PFSK-1 (cell line): ENCODE measurements around the gene RDX.

Experiments
- FOXP2 ChIP-seq: optimal IDR thresholded peaks from 2 replicates; pipeline ENCODE3; 2011; ENCODE audit warnings: borderline replicate concordance, control low read depth, inconsistent platforms; ENCODE audit not compliant: insufficient read depth; ENCODE audit errors: extremely low read length, extremely low read depth
- POLR2AphosphoS5 ChIP-seq: IDR thresholded peaks from 2 replicates; pipeline ENCODE4 v1.6.1; 2012; ENCODE audit warnings: low read depth, mild to moderate bottlenecking, control low read depth, low read length, moderate library complexity
- SIN3A ChIP-seq: IDR thresholded peaks from 2 replicates; pipeline ENCODE4 v1.6.1; 2012; ENCODE audit warnings: mild to moderate bottlenecking, low read length, moderate library complexity, borderline replicate concordance; ENCODE audit not compliant: insufficient read depth
- TAF1 ChIP-seq: IDR thresholded peaks from 2 replicates; pipeline ENCODE4 v1.6.1; 2012; ENCODE audit warnings: low read length, control low read depth, borderline replicate concordance; ENCODE audit not compliant: insufficient read depth
- TF ChIP-seq, protein P1 (sequence below), 2 experiments: IDR thresholded peaks; 2 replicates each; pipeline versions ENCODE4 v1.6.1 to v1.8.0; 2011 to 2012; ENCODE audit warnings: low read depth in 2 of 2, low read length in 2 of 2, control low read depth in 1 of 2, inconsistent platforms in 1 of 2, mild to moderate bottlenecking in 1 of 2, moderate library complexity in 1 of 2; ENCODE audit not compliant: insufficient read depth in 1 of 2

Gene RDX

GRCh38 chr11:110290591-110291334, 5.7 kb downstream of the RDX start:
- TF ChIP-seq POLR2AphosphoS5 (no peak), SIN3A (no peak), TAF1 (no peak)
- TF ChIP-seq, protein P1, sequence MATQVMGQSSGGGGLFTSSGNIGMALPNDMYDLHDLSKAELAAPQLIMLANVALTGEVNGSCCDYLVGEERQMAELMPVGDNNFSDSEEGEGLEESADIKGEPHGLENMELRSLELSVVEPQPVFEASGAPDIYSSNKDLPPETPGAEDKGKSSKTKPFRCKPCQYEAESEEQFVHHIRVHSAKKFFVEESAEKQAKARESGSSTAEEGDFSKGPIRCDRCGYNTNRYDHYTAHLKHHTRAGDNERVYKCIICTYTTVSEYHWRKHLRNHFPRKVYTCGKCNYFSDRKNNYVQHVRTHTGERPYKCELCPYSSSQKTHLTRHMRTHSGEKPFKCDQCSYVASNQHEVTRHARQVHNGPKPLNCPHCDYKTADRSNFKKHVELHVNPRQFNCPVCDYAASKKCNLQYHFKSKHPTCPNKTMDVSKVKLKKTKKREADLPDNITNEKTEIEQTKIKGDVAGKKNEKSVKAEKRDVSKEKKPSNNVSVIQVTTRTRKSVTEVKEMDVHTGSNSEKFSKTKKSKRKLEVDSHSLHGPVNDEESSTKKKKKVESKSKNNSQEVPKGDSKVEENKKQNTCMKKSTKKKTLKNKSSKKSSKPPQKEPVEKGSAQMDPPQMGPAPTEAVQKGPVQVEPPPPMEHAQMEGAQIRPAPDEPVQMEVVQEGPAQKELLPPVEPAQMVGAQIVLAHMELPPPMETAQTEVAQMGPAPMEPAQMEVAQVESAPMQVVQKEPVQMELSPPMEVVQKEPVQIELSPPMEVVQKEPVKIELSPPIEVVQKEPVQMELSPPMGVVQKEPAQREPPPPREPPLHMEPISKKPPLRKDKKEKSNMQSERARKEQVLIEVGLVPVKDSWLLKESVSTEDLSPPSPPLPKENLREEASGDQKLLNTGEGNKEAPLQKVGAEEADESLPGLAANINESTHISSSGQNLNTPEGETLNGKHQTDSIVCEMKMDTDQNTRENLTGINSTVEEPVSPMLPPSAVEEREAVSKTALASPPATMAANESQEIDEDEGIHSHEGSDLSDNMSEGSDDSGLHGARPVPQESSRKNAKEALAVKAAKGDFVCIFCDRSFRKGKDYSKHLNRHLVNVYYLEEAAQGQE (IDR thresholded peaks at IDR 0.05; ENCODE audit: insufficient read depth in 1 of 2, low read depth in 2 of 2, low read length in 2 of 2): no peak

DNA sequence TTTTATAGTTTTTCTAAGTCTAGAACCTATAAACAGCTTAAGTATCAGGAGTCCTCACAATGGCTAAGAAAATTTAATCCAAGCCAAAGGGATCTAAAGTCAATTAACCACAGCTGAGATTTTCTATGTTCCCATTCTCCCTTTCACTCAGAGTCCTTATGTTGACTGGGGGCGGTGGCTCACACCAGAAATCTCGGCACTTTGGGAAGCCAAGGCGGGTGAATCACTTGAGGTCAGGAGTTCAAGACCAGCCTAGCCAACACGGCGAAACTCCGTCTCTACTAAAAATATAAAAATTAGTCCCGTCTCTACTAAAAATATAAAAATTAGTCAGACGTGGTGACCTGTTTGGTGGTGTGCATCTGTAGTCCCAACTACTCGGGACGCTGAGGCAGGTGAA, 6.9 kb downstream of the RDX start:
- TF ChIP-seq FOXP2 (no peak), SIN3A (no peak), TAF1 (no peak)

- TF ChIP-seq TAF1: no peak
- TF ChIP-seq, protein P1 (IDR thresholded peaks at IDR 0.05; ENCODE audit: insufficient read depth in 1 of 2, low read depth in 2 of 2, low read length in 2 of 2): no peak
- TF ChIP-seq FOXP2: no peak
- no peak for TF ChIP-seq SIN3A
- TF ChIP-seq POLR2AphosphoS5: no peak
Measured at GRCh38 chr11:110287537-110287936, 8.9 kb downstream of the RDX start.

DNA sequence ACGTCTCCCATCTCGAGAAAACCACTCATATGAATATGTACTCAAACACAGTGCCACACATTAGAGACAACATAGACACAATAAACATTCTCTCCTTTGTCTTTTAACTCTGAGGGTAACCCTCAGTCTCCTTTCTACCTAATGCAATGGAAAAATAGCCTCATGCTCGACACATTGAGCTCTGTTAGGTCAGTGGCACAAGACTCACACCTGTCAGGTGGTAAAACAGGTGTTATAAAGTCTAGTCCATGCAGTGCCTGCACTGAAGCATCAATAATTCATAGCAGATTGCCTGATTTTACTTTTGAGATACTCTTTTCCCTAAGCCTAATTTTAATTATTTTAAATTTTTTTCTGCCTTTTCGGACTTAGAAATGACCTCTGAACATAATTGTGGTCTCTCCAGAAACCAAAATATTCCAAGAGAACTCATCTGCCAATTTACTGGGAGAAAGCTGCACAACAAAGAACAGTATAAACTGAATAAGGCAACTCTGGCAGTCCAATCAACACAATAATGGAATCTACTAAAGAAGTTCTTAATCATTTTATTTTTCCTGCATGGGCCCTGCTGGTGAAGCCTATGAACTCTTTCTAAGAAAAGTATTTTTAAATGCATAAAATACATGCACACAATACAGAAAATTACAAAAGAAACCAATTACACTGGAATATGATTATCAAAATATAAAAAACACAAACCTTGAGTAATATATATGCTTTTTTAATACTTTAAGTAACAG, 9.9 kb downstream of the RDX start:
- no peak for TF ChIP-seq TAF1
- TF ChIP-seq POLR2AphosphoS5: no peak
- TF ChIP-seq, protein P1 (IDR thresholded peaks at IDR 0.05; ENCODE audit: insufficient read depth in 1 of 2, low read depth in 2 of 2, low read length in 2 of 2): no peak
- TF ChIP-seq FOXP2: no peak
- TF ChIP-seq SIN3A: no peak

- TF ChIP-seq, protein P1 (IDR thresholded peaks at IDR 0.05; ENCODE audit: insufficient read depth in 1 of 2, low read depth in 2 of 2, low read length in 2 of 2): no peak
- no peak for TF ChIP-seq FOXP2
- no peak for TF ChIP-seq TAF1
- no peak for TF ChIP-seq SIN3A
- TF ChIP-seq POLR2AphosphoS5: no peak
Measured at GRCh38 chr11:110283862-110284261, 12.6 kb downstream of the RDX start.
